ENCODE results near the gene PCLAF. TPM values are rescaled to one million over a fixed set of nuclear protein-coding genes. Genes with fewer than 3 reads are reported as not detected.

The PCLAF gene
- total RNA-seq, 1 donor from 2014 or later, result 2.8 TPM

- intact Hi-C loops (cut with DNase I), result no loop called here
- Histone ChIP-seq H3K36me3 (peaks cover 10% of the 10 kb centered on the region), H3K27ac (no peak overlapping the region), H3K4me3 (no peak overlapping the region), H3K9me3 (no peaks in the 10 kb centered on the region), H3K4me1 (peaks cover 17% of the 10 kb centered on the region), H3K27me3 (no peaks in the 10 kb centered on the region)
- DNase-seq (no peak), ATAC-seq (no peak)
- no peak for TF ChIP-seq CTCF (IDR thresholded peaks at IDR 0.05)
Measured at GRCh38 chr15:64344651-64345294, 36.5 kb downstream of the PCLAF start.

GRCh38 chr15:64343841-64344240 lies 37.4 kb downstream of the PCLAF start:
- peaks cover 17% of the 10 kb centered on the region for H3K4me1 ChIP-seq
- no peak for TF ChIP-seq CTCF (IDR thresholded peaks at IDR 0.05)
- no peak for ATAC-seq
- no peaks in the 10 kb centered on the region for H3K9me3 ChIP-seq
- no peaks in the 10 kb centered on the region for H3K27me3 ChIP-seq
- no peak overlapping the region for H3K4me3 ChIP-seq
- H3K36me3 ChIP-seq, result peaks cover 10% of the 10 kb centered on the region
- no peak for DNase-seq
- no peak overlapping the region for H3K27ac ChIP-seq
- intact Hi-C loops (cut with DNase I), result no loop called here

GRCh38 chr15:64343222-64343621 lies 38.0 kb downstream of the PCLAF start:
- no peak for TF ChIP-seq CTCF (IDR thresholded peaks at IDR 0.05)
- no peak for DNase-seq
- peaks cover 10% of the 10 kb centered on the region for H3K36me3 ChIP-seq
- peaks cover 17% of the 10 kb centered on the region for H3K4me1 ChIP-seq
- H3K4me3 ChIP-seq, result no peak overlapping the region
- ATAC-seq, result no peak
- H3K27me3 ChIP-seq, result no peaks in the 10 kb centered on the region
- intact Hi-C loops (cut with DNase I), result no loop called here
- no peak overlapping the region for H3K27ac ChIP-seq
- no peaks in the 10 kb centered on the region for H3K9me3 ChIP-seq

- Histone ChIP-seq H3K4me3 (no peak overlapping the region), H3K27ac (no peak overlapping the region), H3K36me3 (no peaks in the 10 kb centered on the region), H3K9me3 (no peaks in the 10 kb centered on the region), H3K4me1 (peaks cover 17% of the 10 kb centered on the region), H3K27me3 (no peaks in the 10 kb centered on the region)
- TF ChIP-seq CTCF (IDR thresholded peaks at IDR 0.05), result no peak
- DNase-seq (no peak), ATAC-seq (peak; percentile 55)
- intact Hi-C loops (cut with DNase I), result no loop called here
Measured at GRCh38 chr15:64341961-64342360, 39.3 kb downstream of the PCLAF start.

GRCh38 chr15:64340355-64340754 lies 40.9 kb downstream of the PCLAF start:
- peaks cover 16% of the 10 kb centered on the region for H3K4me1 ChIP-seq
- ATAC-seq (no peak), DNase-seq (no peak)
- H3K27ac ChIP-seq, result no peak overlapping the region
- H3K9me3 ChIP-seq, result no peaks in the 10 kb centered on the region
- no peaks in the 10 kb centered on the region for H3K27me3 ChIP-seq
- intact Hi-C loops (cut with DNase I), result no loop called here
- no peak for TF ChIP-seq CTCF (IDR thresholded peaks at IDR 0.05)
- H3K36me3 ChIP-seq, result no peaks in the 10 kb centered on the region
- H3K4me3 ChIP-seq, result no peak overlapping the region

- H3K9me3 ChIP-seq, result no peaks in the 10 kb centered on the region
- H3K4me3 ChIP-seq, result no peak overlapping the region
- peaks cover 4% of the 10 kb centered on the region for H3K4me1 ChIP-seq
- intact Hi-C loops (cut with DNase I), result no loop called here
- no peak for DNase-seq
- H3K27ac ChIP-seq, result no peak overlapping the region
- H3K27me3 ChIP-seq, result no peaks in the 10 kb centered on the region
- TF ChIP-seq CTCF (IDR thresholded peaks at IDR 0.05), result no peak
- H3K36me3 ChIP-seq, result no peaks in the 10 kb centered on the region
- ATAC-seq, result no peak
Measured at GRCh38 chr15:64337761-64338160, 43.5 kb downstream of the PCLAF start.
